HCT116 (cell line): ENCODE data around the gene ZNF880. TPM values are rescaled to one million over a fixed set of nuclear protein-coding genes. Genes with fewer than 3 reads are reported as not detected.

ENCODE experiments used
- ATAC-seq: fragments of 200-7000 bp; cut with Tn5 transposase; 2 replicates; pipeline ENCODE4 v1.9.1; 2020; ENCODE audit warnings: mild to moderate bottlenecking, moderate library complexity
- BruUV-seq: library from RNA; stranded (reverse); fragments of 400-500 nt; replicated peaks from 2 replicates; lab custom pipeline; 2021; lab: Mats Ljungman, UMichigan
- CTCF ChIA-PET: fragments of 300-600 bp; sonication (Branson Sonifier 250); formaldehyde crosslinking; loops from one replicate; lab custom pipeline; 2021; ENCODE audit warnings: antibody characterized with exemption; lab: Charles Lee
- POLR2A ChIA-PET: fragments of 300-600, 350-600 bp; sonication (Branson Sonifier 250); formaldehyde crosslinking; loops from one replicate; lab custom pipeline; 2021; ENCODE audit warnings: antibody characterized with exemption; lab: Charles Lee
- RAD21 ChIA-PET, 2 experiments: fragments of 300-600 bp; sonication (Branson Sonifier 250); formaldehyde crosslinking; loops; one replicate each; lab custom pipeline; 2023; ENCODE audit warnings: low total read pairs in 2 of 2; ENCODE audit not compliant: uncharacterized antibody in 2 of 2, unreplicated experiment in 2 of 2, low non-redundant PET in 1 of 2; lab: Charles Lee
- DNase-seq: peaks from one replicate; pipeline ENCODE4 v3.0.0-alpha.2; 2010; ENCODE audit warnings: low read depth, low spot score
- H2AFZ ChIP-seq: fragments of 200-600 bp; shearing (Covaris generic), sonication (generic); 2 replicates; pipeline ENCODE4 v1.6.1; 2017; ENCODE audit warnings: low read depth, mixed run types, mixed read lengths, antibody characterized with exemption, low read length; ENCODE audit not compliant: poor library complexity, severe bottlenecking
- H3K27ac ChIP-seq: 2 replicates; pipeline ENCODE4 v1.5.1; 2012; ENCODE audit warnings: low read depth, low read length
- H3K27me3 ChIP-seq: fragments of 200-600 bp; sonication (generic); 2 replicates; pipeline ENCODE4 v1.6.1; 2016; ENCODE audit warnings: mixed run types, low read length, mixed read lengths; ENCODE audit not compliant: insufficient read depth
- H3K36me3 ChIP-seq, 2 experiments: fragments of 200-500 bp in 1 of 2; fragments of 200-600 bp in 1 of 2; sonication (Bioruptor generic) in 1 of 2; sonication (generic) in 1 of 2; 2 replicates each; pipeline versions ENCODE4 v1.5.1 to v1.6.1; 2014 to 2016; ENCODE audit warnings: low read length in 2 of 2, inconsistent platforms in 1 of 2, mixed read lengths in 1 of 2, mixed run types in 1 of 2; ENCODE audit not compliant: insufficient read depth in 2 of 2, control insufficient read depth in 1 of 2
- H3K4me1 ChIP-seq, 2 experiments: fragments of 200-600 bp in 1 of 2; sonication (generic) in 1 of 2; 2 replicates each; pipeline versions ENCODE4 v1.5.1 to v1.6.1; 2012 to 2017; ENCODE audit warnings: low read length in 2 of 2, inconsistent platforms in 1 of 2, mild to moderate bottlenecking in 1 of 2, mixed read lengths in 1 of 2, mixed run types in 1 of 2, moderate library complexity in 1 of 2; ENCODE audit not compliant: insufficient read depth in 2 of 2, control insufficient read depth in 1 of 2
- H3K4me2 ChIP-seq: fragments of 200-600 bp; sonication (generic); 2 replicates; pipeline ENCODE4 v1.6.1; 2017; ENCODE audit warnings: mixed run types, low read length, mixed read lengths
- H3K4me3 ChIP-seq, 2 experiments: fragments of 200-600 bp in 1 of 2; sonication (generic) in 1 of 2; replicated peaks in 1 of 2; 2 replicates each; pipeline ENCODE4 v1.5.1; 2011 to 2016; ENCODE audit warnings: low read length in 2 of 2, control low read depth in 1 of 2, low read depth in 1 of 2, mild to moderate bottlenecking in 1 of 2, mixed read lengths in 1 of 2, mixed run types in 1 of 2
- H3K79me2 ChIP-seq: fragments of 200-600 bp; sonication (generic); 2 replicates; pipeline ENCODE4 v1.6.1; 2017; ENCODE audit warnings: mild to moderate bottlenecking, mixed run types, low read length, moderate library complexity, mixed read lengths; ENCODE audit not compliant: insufficient read depth
- H3K9ac ChIP-seq: fragments of 200-600 bp; sonication (generic); 2 replicates; pipeline ENCODE4 v1.6.1; 2016; ENCODE audit warnings: low read length, mixed read lengths
- H3K9me2 ChIP-seq: fragments of 200-600 bp; sonication (generic), shearing (Covaris generic); 2 replicates; pipeline ENCODE4 v1.6.1; 2017; ENCODE audit warnings: mixed run types, mild to moderate bottlenecking, moderate library complexity; ENCODE audit not compliant: insufficient read depth
- H3K9me3 ChIP-seq, 2 experiments: fragments of 200-500 bp in 1 of 2; fragments of 200-600 bp in 1 of 2; sonication (Bioruptor generic) in 1 of 2; sonication (generic) in 1 of 2; 2 replicates each; pipeline ENCODE4 v1.6.1; 2014 to 2017; ENCODE audit warnings: low read length in 2 of 2, mixed read lengths in 2 of 2, inconsistent platforms in 1 of 2, low read depth in 1 of 2, mild to moderate bottlenecking in 1 of 2, mixed run types in 1 of 2, moderate library complexity in 1 of 2; ENCODE audit not compliant: control insufficient read depth in 1 of 2, insufficient read depth in 1 of 2
- H4K20me1 ChIP-seq: fragments of 200-600 bp; sonication (generic), shearing (Covaris generic); 2 replicates; pipeline ENCODE4 v1.6.1; 2017; ENCODE audit warnings: mixed run types, mild to moderate bottlenecking, moderate library complexity; ENCODE audit not compliant: insufficient read depth
- EGR1 ChIP-seq: IDR thresholded peaks from 2 replicates; pipeline ENCODE4 v1.6.1; 2012; ENCODE audit warnings: low read depth
- EZH2 ChIP-seq: fragments of 200-600 bp; sonication (generic); IDR thresholded peaks from 2 replicates; pipeline ENCODE4 v1.6.1; 2017; ENCODE audit warnings: antibody characterized with exemption, mixed run types
- POLR2AphosphoS5 ChIP-seq: IDR thresholded peaks from 2 replicates; pipeline ENCODE4 v1.6.1; 2011; ENCODE audit warnings: mild to moderate bottlenecking, low read depth, low read length, moderate library complexity
- RAD21 ChIP-seq: IDR thresholded peaks from 2 replicates; pipeline ENCODE4 v1.6.1; 2012; ENCODE audit warnings: low read depth, mild to moderate bottlenecking
- ZNF274 ChIP-seq: fragments of 200-500 bp; sonication (Bioruptor generic); IDR thresholded peaks from 2 replicates; pipeline ENCODE4 v1.6.1; 2014; ENCODE audit warnings: mild to moderate bottlenecking, low read depth, low read length, inconsistent platforms
- intact Hi-C: fragments of 100-400 bp; cut with micrococcal nuclease; formaldehyde crosslinking; loops from 2 replicates; pipeline ENCODE4 v1.10.0; 2022
- total RNA-seq: library from RNA; stranded (reverse); gene quantifications from one replicate; pipeline ENCODE4 v1.2.1, GENCODE V29; 2021; ENCODE audit not compliant: unreplicated experiment
- TF ChIP-seq, protein P1 (sequence below), 3 experiments: fragments of 200-600 bp in 1 of 3; sonication (generic) in 1 of 3; IDR thresholded peaks in 2 of 3; conservative IDR thresholded peaks in 1 of 3; 2 replicates each; pipeline ENCODE4 v1.5.1; 2012 to 2017; ENCODE audit warnings: low read depth in 2 of 3, low read length in 2 of 3, antibody characterized with exemption in 1 of 3, borderline replicate concordance in 1 of 3, control low read depth in 1 of 3, mild to moderate bottlenecking in 1 of 3, mixed read lengths in 1 of 3, mixed run types in 1 of 3, moderate library complexity in 1 of 3; ENCODE audit not compliant: insufficient read depth in 1 of 3

ZNF880 gene
- total RNA-seq, 1 experiment from 2014 or later = not detected

DNA sequence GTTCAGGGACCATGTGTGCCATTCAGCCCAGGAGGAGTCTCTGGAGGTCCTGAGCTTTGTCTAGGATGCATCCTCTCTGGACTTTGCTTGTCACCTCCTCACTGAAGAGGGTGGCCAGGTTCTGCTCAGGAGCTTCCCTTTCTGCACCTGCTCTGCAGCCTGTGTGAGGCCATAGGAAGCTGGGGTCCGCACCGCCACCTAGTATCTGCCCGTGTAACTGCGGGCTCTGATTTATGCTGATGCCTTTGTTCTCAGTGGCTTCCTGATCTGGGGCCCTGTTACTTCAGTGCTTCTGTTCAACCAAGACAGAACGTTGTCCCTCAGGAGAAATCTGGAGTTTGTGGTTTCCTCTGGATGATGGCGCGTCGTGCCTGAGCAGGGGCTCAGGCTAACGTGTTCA, 18.2 kb upstream of the ZNF880 start:
- ChIA-PET CTCF (no interaction called here), POLR2A (no interaction called here), RAD21 (no interaction called here)
- no TSS peak for BruUV-seq
- Histone ChIP-seq H3K4me3 (no peak overlapping the region), H3K9ac (no peak overlapping the region), H3K4me1 (no peaks in the 10 kb centered on the region), H2AFZ (no peak overlapping the region), H3K4me2 (no peak overlapping the region), H3K9me3 (peaks cover 0 to 5% of the 10 kb centered on the region in 2 experiments; a peak in 2 of 4 replicates), H4K20me1 (no peaks in the 10 kb centered on the region), H3K9me2 (no peaks in the 10 kb centered on the region), H3K36me3 (no peaks in the 10 kb centered on the region), H3K27me3 (no peaks in the 10 kb centered on the region), H3K79me2 (no peaks in the 10 kb centered on the region), H3K27ac (no peak overlapping the region)
- TF ChIP-seq POLR2AphosphoS5 = no peak
- TF ChIP-seq, protein P1, sequence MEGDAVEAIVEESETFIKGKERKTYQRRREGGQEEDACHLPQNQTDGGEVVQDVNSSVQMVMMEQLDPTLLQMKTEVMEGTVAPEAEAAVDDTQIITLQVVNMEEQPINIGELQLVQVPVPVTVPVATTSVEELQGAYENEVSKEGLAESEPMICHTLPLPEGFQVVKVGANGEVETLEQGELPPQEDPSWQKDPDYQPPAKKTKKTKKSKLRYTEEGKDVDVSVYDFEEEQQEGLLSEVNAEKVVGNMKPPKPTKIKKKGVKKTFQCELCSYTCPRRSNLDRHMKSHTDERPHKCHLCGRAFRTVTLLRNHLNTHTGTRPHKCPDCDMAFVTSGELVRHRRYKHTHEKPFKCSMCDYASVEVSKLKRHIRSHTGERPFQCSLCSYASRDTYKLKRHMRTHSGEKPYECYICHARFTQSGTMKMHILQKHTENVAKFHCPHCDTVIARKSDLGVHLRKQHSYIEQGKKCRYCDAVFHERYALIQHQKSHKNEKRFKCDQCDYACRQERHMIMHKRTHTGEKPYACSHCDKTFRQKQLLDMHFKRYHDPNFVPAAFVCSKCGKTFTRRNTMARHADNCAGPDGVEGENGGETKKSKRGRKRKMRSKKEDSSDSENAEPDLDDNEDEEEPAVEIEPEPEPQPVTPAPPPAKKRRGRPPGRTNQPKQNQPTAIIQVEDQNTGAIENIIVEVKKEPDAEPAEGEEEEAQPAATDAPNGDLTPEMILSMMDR (IDR thresholded peaks at IDR 0.05 in 2 of 3, conservative IDR thresholded peaks at IDR 0.05 in 1 of 3; ENCODE audit: borderline replicate concordance in 1 of 3, insufficient read depth in 1 of 3, low read depth in 2 of 3, low read length in 2 of 3) = peak in 2 of 3 experiments; percentile 23; a peak in 3 of 6 replicates
- peak; percentile 20; the same call in 1 of the 2 replicates for TF ChIP-seq RAD21
- no peak for ATAC-seq
- intact Hi-C loops = no loop called here
- DNase-seq = no peak

GRCh38 chr19:52366414-52366824, 3.3 kb upstream of the ZNF880 start:
- BruUV-seq = no TSS peak
- H3K9me3 ChIP-seq = peaks cover 16 to 19% of the 10 kb centered on the region in 2 experiments; a peak in 2 of 4 replicates
- no peak for DNase-seq
- TF ChIP-seq EZH2 (no peak), ZNF274 (peak; percentile 59), EGR1 (no peak)
- ATAC-seq = no peak
- no peaks in the 10 kb centered on the region for H3K36me3 ChIP-seq
- no peak overlapping the region for H3K27ac ChIP-seq
- intact Hi-C loops = no loop called here
- no peak overlapping the region for H2AFZ ChIP-seq
- H3K9me2 ChIP-seq = no peaks in the 10 kb centered on the region
- RAD21 ChIA-PET = no interaction called here
- no peaks in the 10 kb centered on the region for H3K79me2 ChIP-seq
- H3K4me3 ChIP-seq = no peak overlapping the region
- CTCF ChIA-PET = no interaction called here
- H3K9ac ChIP-seq = no peak overlapping the region
- no peaks in the 10 kb centered on the region for H4K20me1 ChIP-seq
- no peaks in the 10 kb centered on the region for H3K27me3 ChIP-seq
- H3K4me2 ChIP-seq = no peak overlapping the region
- no peaks in the 10 kb centered on the region for H3K4me1 ChIP-seq
- POLR2A ChIA-PET = no interaction called here
